Measurements from ENCODE around the gene EML4.
"Not testable (repeated sequence)": the region's sequence is repeated elsewhere in the genome, so short reads cannot be mapped to it uniquely, and the experiment has no call there.

The EML4 gene

DNA sequence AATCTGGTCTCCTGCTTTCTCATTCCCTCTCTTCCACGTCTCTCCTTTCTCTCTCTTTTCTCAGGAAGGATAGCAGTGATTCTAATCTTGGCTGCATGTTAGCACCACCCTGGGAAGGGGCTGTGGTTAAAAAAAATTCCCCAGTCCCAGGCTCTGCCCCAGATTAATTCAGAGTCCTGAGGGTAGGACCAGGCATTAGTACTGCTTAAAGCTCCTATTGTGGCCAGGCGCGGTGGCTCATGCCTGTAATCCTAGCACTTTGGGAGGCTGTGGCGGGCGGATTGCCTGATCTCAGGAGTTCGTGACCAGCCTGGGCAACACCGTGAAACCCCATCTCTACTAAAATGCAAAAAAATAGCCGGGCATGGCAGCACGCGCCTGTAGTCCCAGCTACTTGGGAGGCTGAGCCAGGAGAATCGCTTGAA, 35.4 kb upstream of the EML4 start:
- no peaks in the 10 kb centered on the region for H3K36me3 Mint-ChIP-seq (ENCODE audit: low read depth)
- peak overlapping the region; percentile 89 for H3K27ac Mint-ChIP-seq
- peaks cover 71% of the 10 kb centered on the region for H3K4me1 Mint-ChIP-seq (ENCODE audit: low read depth)
- peak overlapping the region; percentile 68 for H3K4me3 Mint-ChIP-seq
- no peaks in the 10 kb centered on the region for H3K27me3 Mint-ChIP-seq (ENCODE audit: low read depth)
- H3K9me3 Mint-ChIP-seq: no peaks in the 10 kb centered on the region

DNA sequence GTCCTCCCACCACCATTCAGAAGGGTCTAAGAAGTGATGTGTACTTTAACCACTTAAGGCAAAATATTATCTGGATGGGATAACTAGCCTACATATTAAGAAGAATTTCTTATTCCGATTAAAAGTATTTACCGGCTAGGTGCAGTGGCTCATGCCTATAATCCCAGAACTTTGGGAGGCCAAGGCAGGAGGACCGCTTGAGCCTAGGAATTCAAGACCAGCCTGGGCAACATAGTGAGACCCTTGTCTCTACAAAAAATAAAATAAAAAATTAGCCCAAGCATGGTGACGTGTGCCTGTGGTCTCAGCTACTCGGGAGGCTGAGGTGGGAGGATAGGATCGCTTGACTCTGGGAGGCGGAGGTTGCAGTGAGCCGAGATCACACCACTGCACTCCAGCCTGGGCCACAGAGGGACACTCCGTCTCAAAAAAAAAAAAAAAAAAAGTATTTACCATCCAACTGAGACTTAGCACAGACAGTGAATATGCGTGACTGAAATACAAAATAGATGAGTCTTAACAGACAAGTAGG, 34.7 kb upstream of the EML4 start:
- H3K4me3 Mint-ChIP-seq; H3K9me3 Mint-ChIP-seq; H3K27ac Mint-ChIP-seq; H3K36me3 Mint-ChIP-seq (ENCODE audit: low read depth); H3K27me3 Mint-ChIP-seq (ENCODE audit: low read depth): not testable (repeated sequence)
- peaks cover 68% of the 10 kb centered on the region for H3K4me1 Mint-ChIP-seq (ENCODE audit: low read depth)

DNA sequence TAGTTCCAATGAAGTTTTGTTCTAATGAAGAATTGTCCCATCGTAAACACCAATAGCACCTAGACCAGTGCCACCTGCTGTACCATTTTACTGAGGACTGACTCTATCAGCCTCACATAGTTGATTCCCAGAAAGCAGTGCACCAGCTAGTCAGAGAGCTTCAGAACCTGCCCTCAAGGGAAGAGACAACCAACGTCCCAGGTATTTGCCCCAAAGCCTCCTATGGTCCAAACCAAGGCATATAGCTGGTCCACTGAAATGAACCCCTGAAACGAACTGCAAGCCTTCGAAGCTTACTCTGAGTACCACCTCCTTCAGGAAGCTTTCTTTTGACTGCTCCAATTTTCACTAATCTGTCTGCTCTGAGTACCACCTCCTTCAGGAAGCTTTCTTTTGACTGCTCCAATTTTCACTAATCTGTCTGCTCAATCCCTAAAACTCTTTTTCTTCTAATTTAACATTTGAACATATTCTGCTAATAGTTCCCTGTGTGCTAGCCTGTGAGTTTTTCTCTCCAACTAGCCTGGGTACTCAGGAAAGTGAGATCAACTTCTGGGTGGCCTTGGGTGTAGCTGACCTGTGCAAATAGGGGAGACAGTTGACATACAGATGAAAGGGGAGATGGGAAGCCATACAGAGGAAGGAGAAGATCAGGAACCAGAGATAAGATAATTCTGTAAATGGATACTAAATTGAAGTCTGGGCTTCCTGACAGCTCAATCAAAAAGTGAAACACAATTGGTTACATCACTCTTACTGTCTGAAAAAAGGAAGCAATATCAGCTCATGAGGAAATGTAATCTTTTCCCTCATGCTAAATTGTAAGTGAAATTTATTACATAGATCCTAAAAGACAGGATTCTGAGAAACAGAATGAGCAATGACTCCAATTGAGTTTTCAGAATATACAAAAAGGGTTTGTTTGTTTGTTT, 33.5 kb upstream of the EML4 start:
- no peaks in the 10 kb centered on the region for H3K9me3 Mint-ChIP-seq
- H3K27ac Mint-ChIP-seq: peak overlapping the region; percentile 88
- peak overlapping the region; percentile 47 for H3K4me3 Mint-ChIP-seq
- H3K4me1 Mint-ChIP-seq (ENCODE audit: low read depth): peaks cover 66% of the 10 kb centered on the region
- no peaks in the 10 kb centered on the region for H3K27me3 Mint-ChIP-seq (ENCODE audit: low read depth)
- H3K36me3 Mint-ChIP-seq (ENCODE audit: low read depth): no peaks in the 10 kb centered on the region

DNA sequence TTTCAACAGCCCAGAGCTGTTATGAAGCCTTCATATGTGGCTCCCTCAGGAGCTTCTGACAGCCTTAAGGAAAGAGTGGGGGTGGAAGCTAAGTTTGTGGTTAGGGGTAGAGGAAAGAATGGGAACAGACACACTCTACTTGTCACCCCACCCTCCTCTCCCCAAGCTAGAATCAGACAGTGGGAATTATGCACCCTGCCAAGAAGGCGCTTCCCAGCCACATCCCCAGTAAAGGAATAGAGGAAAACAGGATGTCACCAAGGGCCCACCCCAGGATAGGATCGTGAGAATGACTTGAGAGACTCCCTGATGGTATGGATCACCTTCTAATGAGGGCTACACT, 32.4 kb upstream of the EML4 start:
- Mint-ChIP-seq H3K27ac (no peak overlapping the region), H3K4me3 (no peak overlapping the region), H3K36me3 (ENCODE audit: low read depth) (no peaks in the 10 kb centered on the region), H3K9me3 (no peaks in the 10 kb centered on the region), H3K27me3 (ENCODE audit: low read depth) (no peaks in the 10 kb centered on the region), H3K4me1 (ENCODE audit: low read depth) (peaks cover 68% of the 10 kb centered on the region)

DNA sequence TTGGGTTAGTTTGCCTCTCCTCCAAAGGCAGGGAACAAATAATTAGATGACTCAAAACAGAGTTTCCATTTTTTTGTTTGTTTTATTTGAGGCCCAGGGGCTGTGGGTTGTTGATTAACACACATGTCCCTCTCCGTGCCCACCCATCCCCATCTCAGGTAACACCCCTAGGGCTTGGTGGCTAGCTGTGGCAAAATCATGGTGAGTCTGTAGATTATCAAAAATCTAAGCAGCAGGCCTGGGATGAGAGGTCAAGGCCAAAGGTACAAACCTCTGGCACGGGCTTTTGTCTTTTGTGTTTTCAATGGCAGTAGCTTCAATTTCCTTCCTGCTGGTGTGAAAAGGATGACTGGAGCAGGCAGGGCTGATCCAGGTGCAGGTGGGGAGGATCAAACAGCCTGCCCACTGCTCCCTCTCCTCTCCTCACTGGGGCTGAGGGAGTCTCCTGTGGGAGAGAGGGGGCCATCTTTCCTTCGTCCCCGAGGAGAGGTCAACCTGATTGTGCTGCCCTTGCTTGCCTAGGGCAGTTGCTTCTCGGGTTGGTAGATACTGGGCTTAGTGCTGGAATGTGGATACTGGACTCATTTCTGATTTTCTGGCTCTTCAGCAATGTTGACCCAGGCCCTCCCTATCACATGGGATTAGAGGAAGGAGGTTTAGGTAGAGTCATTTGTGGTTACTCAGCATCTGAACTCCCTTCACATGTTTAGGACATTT, 31.9 kb upstream of the EML4 start:
- no peaks in the 10 kb centered on the region for H3K9me3 Mint-ChIP-seq
- no peaks in the 10 kb centered on the region for H3K27me3 Mint-ChIP-seq (ENCODE audit: low read depth)
- H3K36me3 Mint-ChIP-seq (ENCODE audit: low read depth): no peaks in the 10 kb centered on the region
- H3K4me1 Mint-ChIP-seq (ENCODE audit: low read depth): peaks cover 68% of the 10 kb centered on the region
- no peak overlapping the region for H3K4me3 Mint-ChIP-seq
- H3K27ac Mint-ChIP-seq: no peak overlapping the region

DNA sequence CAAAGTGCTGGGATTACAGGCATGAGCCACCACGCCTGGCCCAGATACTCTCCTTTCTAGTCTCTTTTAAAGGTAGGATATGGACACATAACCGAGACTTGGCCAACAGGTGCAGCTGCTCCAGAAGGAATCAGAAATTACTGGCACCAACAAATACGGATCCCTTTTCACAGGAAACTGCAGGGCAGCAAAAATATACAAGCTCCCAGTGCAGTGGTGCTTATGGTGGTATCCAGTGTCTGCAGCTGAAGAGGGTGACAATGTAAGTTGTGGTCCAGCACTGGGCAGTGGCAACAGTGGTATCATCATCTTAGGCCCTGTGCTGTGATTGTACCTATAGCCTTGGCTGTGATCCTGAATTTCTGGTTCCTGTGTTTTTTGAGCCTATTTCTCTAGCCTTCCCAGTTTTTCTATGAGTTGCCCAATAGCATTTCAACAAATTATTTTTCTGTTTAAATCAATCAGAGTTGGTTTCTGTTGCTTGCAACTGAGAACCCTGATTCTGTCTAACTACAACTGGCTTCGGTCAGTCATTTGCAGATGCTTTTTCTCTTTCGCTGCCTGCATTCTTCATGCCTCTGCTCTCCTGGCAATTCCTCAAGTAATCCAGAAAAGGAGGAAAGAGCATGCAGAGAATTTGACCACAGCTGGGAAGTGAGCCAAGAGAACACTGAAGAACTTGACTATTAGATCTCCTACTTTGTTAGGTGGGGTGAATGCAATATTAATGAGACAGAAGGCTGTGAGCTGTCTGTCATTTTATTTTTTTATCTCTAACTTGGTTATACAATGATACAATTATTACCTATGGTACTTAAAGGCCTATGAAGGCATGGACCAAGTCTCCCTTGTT, 30.8 kb upstream of the EML4 start:
- Mint-ChIP-seq H3K4me1 (ENCODE audit: low read depth) (peaks cover 60% of the 10 kb centered on the region), H3K9me3 (no peaks in the 10 kb centered on the region), H3K27ac (no peak overlapping the region), H3K36me3 (ENCODE audit: low read depth) (no peaks in the 10 kb centered on the region), H3K4me3 (no peak overlapping the region), H3K27me3 (ENCODE audit: low read depth) (no peaks in the 10 kb centered on the region)

DNA sequence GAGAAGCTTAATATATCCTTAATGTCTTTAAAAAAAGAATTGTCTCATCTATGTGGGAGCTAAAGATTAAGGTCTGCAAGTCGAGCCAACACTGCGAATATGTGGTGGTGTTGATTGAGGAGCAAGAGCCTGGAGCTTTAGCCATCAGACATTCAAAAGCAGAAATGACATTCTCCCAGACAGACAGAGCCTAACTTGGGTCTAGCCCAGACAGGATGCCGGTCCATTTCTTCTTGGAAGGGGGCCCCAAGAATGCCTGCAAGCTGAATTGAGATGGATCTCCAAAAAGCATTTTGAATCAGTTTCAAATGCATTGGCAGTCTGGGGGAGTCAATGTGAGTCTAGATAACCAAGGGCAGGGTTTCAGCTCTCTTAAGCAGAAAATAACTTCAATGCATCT, 30.1 kb upstream of the EML4 start:
- no peak overlapping the region for H3K4me3 Mint-ChIP-seq
- H3K27me3 Mint-ChIP-seq (ENCODE audit: low read depth): no peaks in the 10 kb centered on the region
- H3K9me3 Mint-ChIP-seq: no peaks in the 10 kb centered on the region
- peaks cover 58% of the 10 kb centered on the region for H3K4me1 Mint-ChIP-seq (ENCODE audit: low read depth)
- peaks cover 2% of the 10 kb centered on the region for H3K36me3 Mint-ChIP-seq (ENCODE audit: low read depth)
- no peak overlapping the region for H3K27ac Mint-ChIP-seq

DNA sequence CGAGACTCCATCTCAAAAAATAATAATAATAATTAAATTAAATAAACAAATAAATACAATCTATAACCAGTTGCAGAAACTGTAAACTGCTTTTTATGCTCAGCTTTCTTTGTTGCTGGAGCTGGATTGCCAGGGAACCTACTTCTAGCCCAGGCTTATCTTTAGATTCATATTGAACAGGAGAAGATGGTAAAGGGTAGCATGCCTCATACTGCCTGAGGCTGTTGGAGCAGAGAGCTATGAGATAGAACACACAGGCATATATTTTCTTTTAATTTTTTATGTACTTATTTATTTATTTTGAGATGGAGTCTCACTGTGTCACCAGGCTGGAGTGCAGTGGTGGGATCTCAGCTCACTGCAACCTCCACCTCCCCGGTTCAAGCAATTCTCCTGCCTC, 28.7 kb upstream of the EML4 start:
- no peak overlapping the region for H3K4me3 Mint-ChIP-seq
- H3K9me3 Mint-ChIP-seq: no peaks in the 10 kb centered on the region
- peaks cover 54% of the 10 kb centered on the region for H3K4me1 Mint-ChIP-seq (ENCODE audit: low read depth)
- no peaks in the 10 kb centered on the region for H3K27me3 Mint-ChIP-seq (ENCODE audit: low read depth)
- no peak overlapping the region for H3K27ac Mint-ChIP-seq
- peaks cover 2% of the 10 kb centered on the region for H3K36me3 Mint-ChIP-seq (ENCODE audit: low read depth)

DNA sequence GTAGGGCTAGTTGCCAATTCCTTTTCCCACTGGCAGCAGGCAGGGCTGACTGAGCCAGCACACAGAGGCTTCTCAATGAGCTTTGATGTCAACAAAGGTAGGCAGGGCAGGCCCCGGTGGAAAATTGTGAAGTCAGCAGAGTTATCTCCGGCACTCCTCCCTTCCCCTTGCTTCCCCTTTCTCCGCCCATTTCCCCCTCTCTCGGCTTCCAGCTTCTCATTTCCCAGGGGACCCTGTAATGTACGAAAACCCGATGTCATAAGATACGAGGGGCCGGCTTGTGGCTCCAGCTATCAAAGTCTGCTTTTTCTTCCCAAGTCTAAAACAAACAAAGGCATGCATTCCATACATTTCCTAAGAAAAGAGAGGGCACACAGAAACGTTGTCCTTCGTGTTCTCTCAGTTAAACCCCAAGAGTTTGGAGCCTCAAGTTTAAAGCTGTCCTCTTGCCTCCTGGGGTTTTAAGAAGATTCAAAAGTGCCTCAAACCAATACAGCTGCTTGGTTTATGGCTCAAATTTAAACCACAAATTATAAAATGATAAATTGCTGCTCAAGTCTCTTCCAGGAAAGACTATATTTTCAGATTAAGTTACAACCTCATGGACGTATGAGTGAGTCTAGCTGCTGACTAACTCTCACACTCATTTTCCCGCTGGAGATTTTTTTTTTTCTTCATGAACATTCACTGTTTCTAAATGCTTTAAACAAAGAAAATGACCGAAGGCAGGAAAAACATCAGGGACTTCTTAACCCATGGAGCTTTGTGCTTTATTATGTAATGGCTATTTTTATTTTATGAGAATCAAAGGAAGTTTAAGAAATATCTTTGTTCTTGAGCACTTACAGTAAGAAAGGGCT, 27.2 kb upstream of the EML4 start:
- H3K4me1 Mint-ChIP-seq (ENCODE audit: low read depth): peaks cover 45% of the 10 kb centered on the region
- peak overlapping the region; percentile 15 for H3K27ac Mint-ChIP-seq
- no peaks in the 10 kb centered on the region for H3K27me3 Mint-ChIP-seq (ENCODE audit: low read depth)
- H3K9me3 Mint-ChIP-seq: no peaks in the 10 kb centered on the region
- peak overlapping the region; percentile 35 for H3K4me3 Mint-ChIP-seq
- peaks cover 3% of the 10 kb centered on the region for H3K36me3 Mint-ChIP-seq (ENCODE audit: low read depth)

DNA sequence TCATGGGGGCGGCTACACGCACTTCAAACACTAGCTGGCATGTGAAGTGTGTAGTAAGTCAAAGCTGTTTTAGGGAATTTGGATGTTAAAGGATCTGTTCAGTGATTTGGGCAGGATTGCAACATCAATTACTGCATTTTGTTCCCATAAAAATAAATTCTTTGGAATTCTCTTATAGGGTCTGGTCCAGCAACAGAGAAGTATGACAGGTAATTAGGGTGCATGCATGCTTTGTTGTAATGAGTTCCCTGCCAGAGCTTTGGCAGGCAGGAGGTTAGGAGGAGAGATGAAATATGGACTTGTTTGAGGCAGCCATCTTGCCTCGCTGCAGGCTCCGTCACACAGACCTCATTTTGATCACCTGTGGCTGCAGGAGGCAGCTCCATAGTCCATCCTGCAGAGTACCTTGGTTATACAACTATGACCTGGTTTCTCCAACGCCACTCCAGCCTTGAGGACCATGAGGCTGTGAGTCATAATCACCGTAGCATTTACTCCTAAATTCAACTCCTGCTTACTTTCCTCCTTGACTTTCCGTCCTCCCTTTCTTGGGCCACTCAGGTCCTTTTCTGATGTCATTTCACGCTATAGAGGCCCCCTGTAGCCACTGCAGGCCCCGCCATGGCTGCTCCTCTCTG, 26.5 kb upstream of the EML4 start:
- Mint-ChIP-seq H3K36me3 (ENCODE audit: low read depth) (peaks cover 3% of the 10 kb centered on the region), H3K4me1 (ENCODE audit: low read depth) (peaks cover 38% of the 10 kb centered on the region), H3K9me3 (no peaks in the 10 kb centered on the region), H3K4me3 (no peak overlapping the region), H3K27ac (no peak overlapping the region), H3K27me3 (ENCODE audit: low read depth) (no peaks in the 10 kb centered on the region)

DNA sequence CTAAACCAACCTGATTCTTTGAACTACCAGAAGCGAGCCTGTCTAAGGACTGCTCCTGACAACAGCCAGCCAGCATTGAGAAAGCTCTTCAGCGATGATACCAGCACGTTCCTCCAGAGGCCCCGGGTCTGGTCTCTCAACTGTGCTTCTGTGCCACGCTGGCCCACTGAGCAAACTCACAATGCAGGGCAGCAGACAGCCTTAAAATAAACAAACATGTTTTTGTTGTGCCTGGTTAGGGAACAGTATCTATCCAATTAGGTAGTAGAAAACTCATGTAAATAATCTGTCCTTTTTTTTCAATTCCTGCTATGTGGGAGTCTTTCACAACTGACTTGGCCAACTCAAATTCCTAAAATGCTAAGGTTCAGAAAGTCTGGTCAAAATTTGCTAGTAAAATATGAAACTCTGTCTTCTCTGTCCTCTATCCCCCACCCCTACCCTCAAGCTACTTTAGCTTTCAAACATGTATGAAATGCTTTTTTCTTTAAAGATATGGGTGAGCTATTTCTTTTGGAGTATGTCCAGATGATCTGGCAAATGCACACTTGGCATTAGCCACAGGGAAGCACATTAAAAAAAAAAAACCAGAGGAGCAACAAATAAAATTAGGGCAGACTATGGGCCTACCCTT, 21.4 kb upstream of the EML4 start:
- H3K4me3 Mint-ChIP-seq: no peak overlapping the region
- H3K4me1 Mint-ChIP-seq (ENCODE audit: low read depth): peaks cover 15% of the 10 kb centered on the region
- H3K9me3 Mint-ChIP-seq: peaks cover 8% of the 10 kb centered on the region
- peaks cover 11% of the 10 kb centered on the region for H3K36me3 Mint-ChIP-seq (ENCODE audit: low read depth)
- no peaks in the 10 kb centered on the region for H3K27me3 Mint-ChIP-seq (ENCODE audit: low read depth)
- no peak overlapping the region for H3K27ac Mint-ChIP-seq

DNA sequence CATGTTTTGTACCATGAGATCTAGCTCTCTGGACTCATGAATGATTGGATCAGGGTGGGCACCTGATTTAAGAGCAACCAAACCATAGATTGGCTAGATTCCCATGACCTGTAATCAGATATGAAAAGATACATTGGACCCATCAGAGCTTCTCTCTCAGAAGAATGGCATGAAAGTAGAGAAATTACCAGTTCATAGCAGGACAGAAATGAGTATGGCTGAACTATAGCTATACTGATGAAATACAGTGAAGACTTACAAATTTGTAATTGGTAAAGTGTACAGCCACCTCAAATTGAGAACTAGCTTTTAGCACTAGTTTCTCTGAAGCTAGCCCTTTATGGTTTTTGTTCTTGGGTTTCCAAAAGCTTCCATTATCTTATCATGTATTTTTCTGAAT, 19.0 kb upstream of the EML4 start:
- H3K4me1 Mint-ChIP-seq (ENCODE audit: low read depth): peaks cover 5% of the 10 kb centered on the region
- H3K9me3 Mint-ChIP-seq: peaks cover 8% of the 10 kb centered on the region
- no peaks in the 10 kb centered on the region for H3K27me3 Mint-ChIP-seq (ENCODE audit: low read depth)
- H3K4me3 Mint-ChIP-seq: no peak overlapping the region
- peaks cover 9% of the 10 kb centered on the region for H3K36me3 Mint-ChIP-seq (ENCODE audit: low read depth)
- H3K27ac Mint-ChIP-seq: no peak overlapping the region
